NCI-H526 treated with DMSO at 0.1 percent for 48 hours (cell line): ENCODE measurements around the gene RHOB.
A peak's percentile ranks its signal among the peaks of the same experiment; 100 is the strongest.
"Not testable (repeated sequence)": the region's sequence is repeated elsewhere in the genome, so short reads cannot be mapped to it uniquely, and the experiment has no call there.

Experiments
- DNase-seq: peaks from one replicate; lab custom pipeline; 2025; lab: John Stamatoyannopoulos, UW

RHOB gene

DNA sequence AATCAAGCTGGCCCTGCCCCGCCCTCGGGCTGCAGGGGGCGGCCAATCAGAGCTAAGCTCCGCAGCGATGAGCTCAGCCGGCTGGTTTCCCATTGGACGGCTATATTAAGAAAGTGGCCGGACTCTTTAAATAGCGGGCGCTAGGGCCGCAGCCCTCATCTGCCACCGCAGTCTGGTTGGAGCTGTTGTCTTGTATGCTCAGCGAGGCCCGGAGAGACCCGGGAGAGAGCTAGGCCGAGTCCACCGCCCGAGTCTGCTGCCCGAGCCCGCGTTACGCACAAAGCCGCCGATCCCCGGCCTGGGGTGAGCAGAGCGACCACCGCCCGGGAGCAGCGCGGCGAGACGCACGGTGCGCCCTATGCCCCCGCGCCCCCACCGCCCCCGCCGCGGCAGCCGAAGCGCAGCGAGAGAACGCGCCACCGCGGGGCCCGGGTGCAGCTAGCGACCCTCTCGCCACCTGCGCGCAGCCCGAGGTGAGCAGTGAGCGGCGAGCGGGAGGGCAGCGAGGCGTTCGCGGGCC lies at the start of gene RHOB:
Gene RHOB (plus strand): TSS at position 158 of the 520 bp plus-strand sequence. CDS start 392 bp downstream, outside the sequence.
- DNase-seq = peak; percentile 95

DNA sequence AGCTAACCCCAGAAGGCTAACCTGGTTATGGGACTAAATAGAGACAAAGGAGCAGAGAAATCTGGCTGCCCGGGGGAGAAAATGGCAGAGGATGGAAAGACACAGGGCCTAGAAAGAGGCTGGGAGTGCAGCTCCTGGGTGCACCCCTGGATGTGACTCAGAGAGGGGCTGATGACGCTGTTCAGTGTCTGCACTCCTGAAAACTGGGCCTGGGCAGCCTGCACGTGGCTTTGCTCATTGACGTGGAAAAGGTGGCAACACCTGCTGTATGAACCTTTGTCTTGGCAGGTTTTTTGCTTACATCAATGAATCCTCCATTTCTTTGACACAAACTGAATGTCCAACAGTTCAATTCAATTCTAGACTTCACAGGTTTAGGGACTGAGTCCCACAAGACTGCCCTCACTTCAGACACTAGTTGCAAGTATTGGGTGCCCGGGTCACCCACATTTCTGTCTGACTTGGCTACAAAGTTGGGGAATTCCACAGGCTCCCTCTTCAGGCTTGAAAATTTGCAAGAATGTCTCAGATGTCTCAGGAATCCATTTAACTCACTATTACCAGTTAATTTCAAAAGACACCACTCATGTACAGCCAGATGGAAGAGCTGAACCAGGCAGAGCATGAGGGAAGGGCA lies 48.9 kb upstream of the RHOB start:
- no peak for DNase-seq

- no peak for DNase-seq
Observed at GRCh38 chr2:20398956-20399567, 47.8 kb upstream of the RHOB start.

GRCh38 chr2:20400306-20400705 lies 46.6 kb upstream of the RHOB start:
- DNase-seq = no peak

DNA sequence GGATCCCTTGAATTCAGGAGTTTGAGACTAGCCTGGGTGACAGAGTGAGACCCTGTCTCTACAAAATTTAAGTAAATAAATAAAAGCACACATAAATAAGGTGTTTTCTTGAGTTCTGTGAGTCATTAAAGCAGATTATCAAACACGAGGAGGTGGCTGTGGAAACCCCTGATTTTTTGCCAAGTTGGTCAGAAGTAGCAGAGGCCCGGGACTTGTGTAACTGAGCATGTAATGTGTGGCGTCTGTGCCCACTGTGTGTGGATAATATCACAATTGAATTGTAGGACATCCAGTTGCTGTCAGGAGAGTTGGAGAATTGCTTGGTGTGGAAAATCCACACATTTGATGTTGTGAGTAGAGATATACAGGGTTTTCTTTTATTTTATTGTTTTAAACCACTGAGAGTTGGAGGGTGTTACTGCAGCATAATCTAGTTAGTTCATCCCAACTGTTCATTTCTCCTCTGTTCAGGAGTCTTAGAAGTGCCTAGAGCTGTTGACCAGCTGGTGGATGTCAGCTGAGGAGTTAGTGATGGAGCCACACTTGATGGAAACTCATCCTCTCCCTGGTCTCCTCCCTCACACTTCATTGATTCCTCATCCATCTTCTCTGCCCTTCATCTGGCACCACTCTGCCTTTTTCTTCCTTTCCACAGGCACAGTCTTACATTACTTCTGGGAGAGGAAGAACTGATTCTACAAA lies 45.9 kb upstream of the RHOB start:
- DNase-seq = no peak

GRCh38 chr2:20401489-20401835 lies 45.4 kb upstream of the RHOB start:
- no peak for DNase-seq

- no peak for DNase-seq
Observed at GRCh38 chr2:20403774-20404312, 43.0 kb upstream of the RHOB start.

- no peak for DNase-seq
Observed at GRCh38 chr2:20404950-20405349, 41.9 kb upstream of the RHOB start.

- no peak for DNase-seq
Observed at GRCh38 chr2:20409039-20409438, 37.8 kb upstream of the RHOB start.

GRCh38 chr2:20410556-20411277 lies 36.2 kb upstream of the RHOB start:
- no peak for DNase-seq

DNA sequence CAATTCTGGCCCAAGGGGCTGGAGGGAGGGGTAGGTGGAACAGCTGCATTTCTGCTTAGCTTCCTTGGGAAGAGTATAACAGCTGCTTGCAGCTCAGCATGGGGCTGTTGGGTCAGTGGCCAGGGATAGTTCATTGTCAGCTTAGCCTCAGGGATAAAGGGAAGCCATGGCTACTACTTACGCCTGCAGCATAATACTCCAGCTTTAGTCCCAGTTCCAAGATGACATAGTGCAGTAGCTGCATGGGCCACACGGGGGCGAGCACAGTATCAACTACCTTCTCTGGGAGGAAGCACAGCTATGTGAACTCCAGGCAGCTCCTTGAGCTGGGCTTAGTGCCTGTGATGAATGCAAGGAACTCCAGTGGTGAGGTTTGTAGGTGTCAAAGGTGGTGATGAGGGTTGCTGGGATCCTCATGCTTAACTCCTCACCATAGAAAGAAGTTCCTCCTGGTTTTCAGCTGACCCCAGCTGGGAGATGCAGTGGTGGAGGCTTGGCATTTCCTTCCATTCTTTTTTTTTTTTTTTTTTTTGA lies 35.4 kb upstream of the RHOB start:
- peak; percentile 33 for DNase-seq

GRCh38 chr2:20414806-20415205 lies 32.1 kb upstream of the RHOB start:
- DNase-seq = no peak

DNA sequence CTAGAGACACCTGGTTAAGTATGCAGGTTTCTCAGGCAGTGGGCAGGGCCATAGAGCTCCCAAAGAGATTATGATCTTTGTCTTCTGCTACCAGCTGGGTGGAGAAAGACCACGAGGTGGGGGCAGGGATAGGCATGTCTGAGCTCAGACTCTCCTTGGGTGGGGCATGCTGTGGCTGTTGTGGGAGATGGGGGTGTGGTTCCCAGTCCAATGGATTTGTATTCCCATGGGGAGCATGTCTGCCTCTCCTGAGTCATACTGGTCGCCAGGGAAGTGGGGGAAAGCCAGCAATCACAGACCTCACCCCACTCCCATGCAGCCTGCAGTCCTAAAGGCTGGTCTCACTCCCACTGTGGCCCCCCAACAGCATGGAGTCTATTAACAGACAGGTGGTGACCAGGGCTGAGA lies 31.4 kb upstream of the RHOB start:
- no peak for DNase-seq

DNA sequence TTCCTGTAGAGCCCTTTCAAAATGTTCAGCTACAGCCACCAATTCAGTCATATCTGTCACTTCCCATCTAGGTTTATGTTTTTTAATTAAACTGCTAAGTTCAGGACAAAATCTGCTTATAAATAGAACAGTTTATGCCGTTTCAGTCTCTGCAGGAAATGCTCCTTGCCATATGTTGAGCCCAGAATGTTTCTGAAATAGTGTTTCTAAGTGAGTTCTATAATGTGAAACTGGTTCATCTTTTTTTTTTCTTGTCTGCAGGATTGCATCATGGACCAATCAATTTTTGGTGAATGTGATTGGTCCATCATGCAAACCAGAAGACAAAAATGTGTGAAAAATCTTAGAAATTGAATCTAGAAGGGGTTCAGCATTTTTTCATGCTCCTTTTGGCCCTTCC lies 30.2 kb upstream of the RHOB start:
- no peak for DNase-seq

DNA sequence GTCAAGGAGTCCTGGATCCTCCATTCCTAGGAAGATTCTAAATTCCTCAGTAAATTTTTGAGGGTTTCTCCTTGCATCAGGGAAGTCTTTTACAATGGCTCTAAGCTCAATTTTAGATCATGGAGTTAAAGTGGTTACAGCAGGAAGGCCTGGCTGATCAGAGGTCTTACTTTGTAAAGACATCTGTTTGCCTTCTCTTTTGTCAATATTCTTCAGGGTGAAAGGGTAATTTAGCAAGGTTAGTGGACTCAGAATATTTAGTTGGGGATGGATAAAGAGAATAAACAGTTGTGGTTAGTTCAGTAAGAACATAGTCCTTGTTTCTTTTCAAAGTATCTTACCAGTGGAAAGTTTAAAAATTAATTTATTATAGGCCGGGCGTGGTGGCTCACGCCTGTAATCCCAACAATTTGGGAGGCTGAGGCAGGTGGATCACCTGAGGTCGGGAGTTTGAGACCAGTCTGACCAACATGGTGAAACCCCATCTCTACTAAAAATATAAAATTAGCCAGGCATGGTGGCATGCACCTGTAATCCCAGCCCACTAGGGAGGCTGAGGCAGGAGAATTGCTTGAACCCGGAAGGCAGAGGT lies 29.5 kb upstream of the RHOB start:
- not testable (repeated sequence) for DNase-seq

GRCh38 chr2:20418519-20418918 lies 28.4 kb upstream of the RHOB start:
- DNase-seq = no peak

DNA sequence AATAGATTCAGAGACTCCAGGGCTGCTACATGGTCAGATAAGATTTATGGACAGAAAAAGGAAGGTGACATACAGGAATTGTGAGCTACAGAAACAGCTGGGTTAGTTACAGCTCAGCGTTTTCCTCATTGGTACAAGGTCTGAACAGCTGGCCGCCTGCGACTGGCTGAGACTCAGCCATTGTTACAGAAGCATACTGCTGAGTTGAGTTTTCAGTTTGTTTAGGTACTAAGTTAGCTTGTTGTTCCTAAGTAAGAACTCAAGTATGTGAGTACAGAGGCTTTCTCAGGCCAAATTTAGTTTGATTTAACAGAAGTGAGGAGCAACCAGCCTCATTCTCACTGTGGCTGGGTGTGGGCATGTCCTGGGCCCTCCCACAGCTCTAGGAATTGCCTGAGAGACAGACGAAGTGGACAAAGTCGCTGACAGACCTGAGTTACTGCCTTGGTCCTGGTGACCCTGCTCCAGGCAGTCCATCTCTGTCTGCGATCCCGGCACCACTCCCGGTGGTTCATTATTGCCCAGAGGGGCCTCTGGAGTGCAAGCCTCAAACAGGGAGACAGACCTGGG lies 27.8 kb upstream of the RHOB start:
- no peak for DNase-seq

- no peak for DNase-seq
Observed at GRCh38 chr2:20419752-20420151, 27.1 kb upstream of the RHOB start.

DNA sequence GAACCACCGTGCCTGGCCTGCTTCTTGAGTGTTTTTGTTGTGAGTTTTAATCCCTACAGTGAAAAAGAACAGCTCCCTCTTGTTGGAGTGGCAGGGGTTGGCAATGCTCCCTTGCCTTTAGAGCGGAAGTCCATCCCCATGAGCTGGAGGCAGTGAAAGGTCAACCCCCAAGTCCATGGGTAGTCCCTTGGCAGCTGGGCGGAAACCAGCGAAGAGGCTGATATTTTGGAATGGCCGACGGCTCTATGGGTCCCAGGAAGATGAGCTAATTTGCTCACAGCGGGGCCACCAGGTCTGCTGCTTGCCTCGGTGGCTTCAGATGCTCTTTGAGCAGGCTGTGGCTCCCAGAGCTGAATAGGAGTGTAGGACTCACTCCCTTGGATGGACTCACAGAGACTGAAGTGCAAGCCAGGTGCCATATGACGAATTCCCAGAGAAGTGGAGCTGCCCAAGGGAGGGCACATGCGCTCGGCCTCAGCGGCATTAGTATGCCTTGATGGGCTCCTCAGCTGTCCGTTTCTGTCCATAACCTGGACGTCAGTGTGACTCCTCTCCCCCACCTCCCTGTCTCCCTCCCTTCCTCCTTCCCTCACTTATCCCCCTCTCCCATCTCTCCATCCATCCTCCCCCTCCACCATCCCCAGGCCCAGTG lies 25.4 kb upstream of the RHOB start:
- DNase-seq = no peak

DNA sequence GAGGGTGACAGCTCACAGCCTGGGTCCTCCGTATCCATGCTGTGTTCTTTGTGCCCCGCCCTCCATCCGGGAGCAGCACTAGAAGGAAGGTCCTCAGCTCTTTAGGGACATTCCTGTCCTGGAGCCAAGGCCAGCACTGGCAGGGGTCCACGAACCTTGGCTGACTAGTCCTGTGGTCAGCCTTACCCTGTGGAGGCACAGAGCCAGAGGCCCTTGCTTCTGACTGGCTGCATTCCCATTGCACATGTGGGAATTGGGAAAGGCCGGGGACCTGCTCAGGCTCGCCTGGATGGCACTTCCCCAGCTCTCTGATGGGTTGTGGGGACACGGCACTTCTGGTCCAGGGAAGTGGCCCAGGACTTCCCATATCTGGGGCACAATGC lies 24.9 kb upstream of the RHOB start:
- no peak for DNase-seq
